Measurements from ENCODE around the gene CAMK2B.

The CAMK2B gene

DNA sequence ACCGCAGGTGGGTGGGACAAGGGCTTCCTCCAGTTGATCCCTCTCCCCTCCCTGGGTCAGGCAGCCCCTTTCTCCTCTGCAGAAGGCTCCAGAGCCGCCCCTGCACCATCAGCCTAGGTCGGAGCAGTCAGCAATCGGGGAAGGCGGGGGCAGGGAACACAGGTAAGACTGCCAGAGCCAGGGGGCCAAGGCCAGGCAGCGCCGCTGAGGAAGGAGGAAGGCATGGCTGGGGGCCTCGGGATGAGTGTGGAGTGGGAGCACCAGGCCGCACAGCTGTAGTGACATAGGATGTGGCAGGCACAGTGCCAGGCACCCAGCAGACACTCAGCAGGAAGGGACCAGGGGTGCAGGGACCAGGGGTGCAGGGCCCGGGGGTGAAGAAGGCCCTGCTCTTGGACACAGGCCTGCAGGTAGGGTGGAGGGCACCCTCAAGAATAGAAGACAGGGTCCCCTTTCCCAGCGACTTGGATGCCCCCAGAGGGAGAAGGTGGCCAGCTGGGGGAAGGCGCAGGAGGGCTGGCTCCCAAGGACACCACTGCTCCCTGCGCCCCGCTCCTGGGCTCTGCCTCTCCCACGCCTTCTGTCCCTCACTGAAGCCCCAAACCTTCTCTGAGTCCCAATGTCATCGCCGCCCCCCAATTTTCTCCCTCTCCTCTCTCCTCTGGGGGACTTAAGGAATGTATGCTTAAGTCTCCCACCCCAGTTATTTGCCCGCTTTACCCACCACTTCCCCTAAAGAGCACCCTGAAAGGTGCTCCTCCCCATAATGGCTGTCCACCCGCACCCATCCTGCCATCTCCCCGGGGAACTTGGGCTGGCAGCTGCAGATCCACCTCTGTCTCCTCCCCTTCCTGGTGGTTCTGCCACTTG is 38.5 kb downstream of the CAMK2B start:
- DNase-seq (ENCODE audit: low read depth in 2 of 2) = no peak

GRCh38 chr7:44286182-44286617 is 39.2 kb downstream of the CAMK2B start:
- DNase-seq (ENCODE audit: low read depth in 2 of 2) = no peak

GRCh38 chr7:44285561-44285960 is 39.8 kb downstream of the CAMK2B start:
- no peak for DNase-seq (ENCODE audit: low read depth in 2 of 2)

GRCh38 chr7:44284881-44285541 is 40.4 kb downstream of the CAMK2B start:
- DNase-seq (ENCODE audit: low read depth in 2 of 2) = no peak

DNA sequence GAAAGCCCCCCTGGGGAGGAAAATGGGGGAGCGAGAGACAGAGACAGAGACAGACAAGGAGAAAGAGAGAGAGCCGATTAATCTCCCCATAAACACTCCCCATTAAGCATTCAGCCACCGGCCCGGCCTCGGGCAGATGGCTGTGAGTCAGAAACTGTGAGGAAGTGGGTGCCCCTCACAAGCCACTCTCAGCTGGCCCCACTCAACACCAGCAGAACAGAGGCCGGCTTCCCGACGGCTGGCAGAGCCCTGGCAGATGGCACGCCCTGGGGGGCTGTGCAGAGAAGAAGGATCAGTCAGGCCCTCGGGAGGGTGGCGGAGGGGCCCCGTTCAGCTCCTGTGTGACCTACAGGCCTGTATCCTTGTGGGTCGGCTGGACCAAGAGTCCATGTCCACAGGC is 41.2 kb downstream of the CAMK2B start:
- DNase-seq (ENCODE audit: low read depth in 2 of 2) = no peak

DNA sequence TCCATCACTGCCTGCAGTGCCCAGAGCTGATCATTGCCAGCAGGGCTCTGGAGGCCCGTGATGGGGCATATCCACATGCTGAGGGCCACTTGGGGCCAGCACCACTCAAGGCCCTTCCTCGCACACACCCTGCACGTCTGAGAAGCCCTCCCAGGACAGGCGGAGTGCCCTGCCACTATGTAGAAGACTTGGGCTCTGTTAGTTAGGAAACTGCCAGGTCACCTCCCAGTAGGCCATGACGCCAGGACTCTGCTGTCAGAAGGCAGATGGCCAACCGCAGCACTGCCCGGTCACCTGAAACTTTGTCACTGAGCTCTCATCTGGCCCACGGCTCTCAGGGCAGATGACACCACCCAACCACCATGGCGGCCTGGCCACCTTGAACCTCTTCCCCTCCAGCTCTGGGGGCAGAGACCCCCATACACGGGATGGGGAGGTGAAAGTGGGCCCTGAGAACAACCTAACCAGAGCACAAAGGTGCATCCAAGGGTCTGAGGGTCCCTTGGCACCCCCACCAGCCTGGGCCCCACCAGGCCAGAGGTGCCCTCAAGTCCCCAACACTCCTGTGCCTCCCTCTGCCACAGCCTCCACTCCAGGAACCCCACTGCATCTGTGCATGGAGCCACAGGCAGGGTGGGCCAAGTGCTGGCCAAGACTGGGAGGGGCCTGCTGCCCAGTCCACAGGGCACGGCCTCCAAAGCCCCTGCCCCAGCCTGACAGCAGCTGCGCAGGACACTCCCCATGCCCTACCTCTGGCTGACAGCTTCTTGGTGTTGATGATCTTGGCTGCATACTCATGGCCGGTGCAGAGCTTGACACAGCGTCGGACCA is 41.8 kb downstream of the CAMK2B start:
- no peak for DNase-seq (ENCODE audit: low read depth in 2 of 2)

DNA sequence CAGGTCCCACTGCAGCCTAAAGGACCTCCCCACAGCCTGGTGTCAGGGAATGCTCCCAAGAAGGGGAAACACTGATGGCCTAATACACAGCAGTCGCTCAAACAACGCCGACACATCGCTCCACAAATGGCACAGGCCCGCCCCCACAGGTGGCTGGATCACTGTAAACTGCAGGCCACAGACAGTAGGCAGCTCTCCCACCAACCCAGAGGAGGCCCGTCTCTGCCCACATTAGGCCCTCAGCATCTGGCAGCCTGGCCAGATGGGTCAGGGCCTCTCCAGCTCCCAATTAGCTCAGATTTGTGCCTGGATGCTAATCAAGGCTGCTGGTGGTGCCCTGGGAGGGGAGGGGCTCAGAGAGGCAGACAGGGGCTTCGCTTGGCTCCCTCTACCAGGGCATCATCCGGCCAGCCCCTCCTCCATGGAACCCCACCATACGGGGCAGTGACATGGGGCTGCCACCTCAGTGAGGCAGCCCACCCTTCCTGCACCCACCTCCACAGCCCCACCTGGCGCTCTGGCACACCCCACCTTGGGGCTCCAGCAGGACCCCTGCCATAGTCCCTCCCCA is 42.7 kb downstream of the CAMK2B start:
- no peak for DNase-seq (ENCODE audit: low read depth in 2 of 2)

DNA sequence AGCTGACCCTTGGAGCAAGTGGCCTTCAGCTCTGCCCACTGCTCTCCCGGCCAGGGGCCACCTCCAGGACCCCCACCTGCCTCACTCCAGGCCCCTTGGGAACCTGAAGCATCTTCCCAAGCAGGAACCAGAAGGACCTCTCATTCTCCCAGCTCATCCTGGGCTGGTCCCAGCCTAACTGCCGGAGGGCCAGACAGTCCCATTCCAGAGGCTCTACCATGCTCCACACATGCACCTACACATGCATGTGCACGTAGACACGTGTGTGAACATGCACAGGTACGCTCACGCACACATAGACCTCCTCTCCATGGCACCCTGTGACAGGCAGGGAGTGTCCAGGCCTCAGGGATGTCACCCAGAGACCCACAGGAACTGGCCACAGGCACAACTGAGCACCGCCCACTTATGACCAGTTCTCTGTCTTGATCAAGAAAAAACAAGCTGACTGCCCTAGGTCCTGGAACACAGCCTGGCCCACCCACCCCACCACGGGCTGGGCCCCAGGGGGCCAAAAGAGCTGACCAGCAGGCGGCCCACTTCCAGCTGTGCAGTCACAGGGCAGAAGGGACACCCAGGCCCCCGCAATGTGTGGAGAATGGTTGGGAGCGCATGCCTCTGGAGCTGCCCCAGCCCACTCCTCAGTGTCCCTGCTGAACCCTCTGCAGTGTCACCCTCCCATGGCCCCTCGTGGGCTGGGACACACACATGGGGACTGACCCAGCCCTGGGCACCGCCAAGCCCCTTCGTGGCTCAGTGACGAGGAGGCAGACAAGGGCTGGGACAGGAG is 43.4 kb downstream of the CAMK2B start:
- no peak for DNase-seq (ENCODE audit: low read depth in 2 of 2)

DNA sequence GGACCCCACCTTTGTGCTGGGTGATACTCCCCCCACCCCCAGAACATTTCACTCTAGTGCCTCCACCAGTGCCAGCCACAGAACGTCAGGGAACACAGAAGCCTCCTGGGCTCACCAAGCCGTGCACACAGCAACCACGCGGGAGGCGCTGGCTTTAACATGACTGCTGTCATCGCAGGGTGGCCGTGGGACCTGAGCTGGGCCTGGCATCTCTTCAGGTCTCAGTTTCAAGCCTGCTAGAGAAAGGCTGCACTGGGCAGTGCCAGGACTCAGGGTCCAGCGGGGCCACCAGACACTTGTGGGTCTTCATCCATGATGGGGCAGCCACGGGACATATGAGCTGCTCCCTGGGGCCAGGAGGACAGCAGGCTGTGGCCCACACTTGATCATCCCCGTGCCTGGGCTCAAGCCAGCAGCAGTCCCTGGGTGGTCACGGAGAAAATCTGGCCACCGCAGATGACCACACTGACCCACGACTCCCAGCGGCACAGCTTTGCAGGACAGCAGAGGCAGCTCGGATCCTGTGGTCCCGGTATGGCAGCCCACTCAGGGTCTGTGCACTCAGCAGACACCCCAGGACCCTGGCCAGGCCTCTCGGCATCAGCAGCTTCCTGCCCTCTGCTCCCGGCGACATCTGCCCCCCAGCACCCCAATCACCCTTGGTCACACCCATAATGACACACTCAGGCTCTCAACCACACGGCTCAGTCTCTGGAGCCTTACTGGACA is 44.2 kb downstream of the CAMK2B start:
- DNase-seq (ENCODE audit: low read depth in 2 of 2) = no peak

DNA sequence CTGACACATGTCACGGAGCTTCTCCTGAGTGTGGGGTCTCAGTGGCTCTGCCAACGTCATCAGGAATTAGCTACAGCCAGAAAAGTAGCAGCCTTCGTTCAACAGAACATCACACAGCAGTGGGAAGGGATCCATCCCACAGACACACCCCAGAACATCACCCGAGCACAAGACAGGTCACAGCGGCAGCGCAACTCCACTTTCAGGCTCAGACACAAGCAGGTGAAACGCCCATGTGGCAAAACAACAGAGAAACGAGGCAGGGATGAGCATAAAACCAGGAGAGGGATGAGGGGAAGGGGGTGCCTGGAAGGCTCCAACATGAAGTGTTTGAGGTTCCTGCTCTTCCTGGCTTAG is 44.8 kb downstream of the CAMK2B start:
- DNase-seq (ENCODE audit: low read depth in 2 of 2) = no peak

- no peak for DNase-seq (ENCODE audit: low read depth in 2 of 2)
These were observed 45.5 kb downstream of the CAMK2B start for GRCh38 chr7:44279731-44280505.

DNA sequence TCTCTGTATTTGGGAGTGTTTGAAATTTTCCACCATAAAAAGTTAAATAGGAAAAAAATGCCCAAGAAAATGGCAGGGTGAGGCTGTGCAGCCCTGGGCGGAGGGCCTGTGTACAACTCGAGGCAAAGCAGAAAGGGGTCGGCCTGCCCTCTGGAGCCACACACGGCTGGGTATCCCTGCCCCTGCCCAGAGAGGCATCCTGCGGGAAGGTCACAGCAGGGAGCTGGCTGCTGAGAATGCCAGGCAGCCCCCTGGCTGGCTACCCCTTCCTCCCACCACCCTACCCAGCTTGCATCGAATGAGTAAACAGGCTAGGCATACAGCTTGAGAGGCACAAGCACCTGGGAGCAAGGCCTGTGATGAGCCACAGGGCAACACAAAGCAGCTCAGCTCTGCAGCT is 46.1 kb downstream of the CAMK2B start:
- DNase-seq (ENCODE audit: low read depth in 2 of 2) = no peak

- no peak for DNase-seq (ENCODE audit: low read depth in 2 of 2)
These were observed 46.8 kb downstream of the CAMK2B start for GRCh38 chr7:44278451-44279161.

- DNase-seq (ENCODE audit: low read depth in 2 of 2) = no peak
These were observed 47.5 kb downstream of the CAMK2B start for GRCh38 chr7:44277851-44278250.

DNA sequence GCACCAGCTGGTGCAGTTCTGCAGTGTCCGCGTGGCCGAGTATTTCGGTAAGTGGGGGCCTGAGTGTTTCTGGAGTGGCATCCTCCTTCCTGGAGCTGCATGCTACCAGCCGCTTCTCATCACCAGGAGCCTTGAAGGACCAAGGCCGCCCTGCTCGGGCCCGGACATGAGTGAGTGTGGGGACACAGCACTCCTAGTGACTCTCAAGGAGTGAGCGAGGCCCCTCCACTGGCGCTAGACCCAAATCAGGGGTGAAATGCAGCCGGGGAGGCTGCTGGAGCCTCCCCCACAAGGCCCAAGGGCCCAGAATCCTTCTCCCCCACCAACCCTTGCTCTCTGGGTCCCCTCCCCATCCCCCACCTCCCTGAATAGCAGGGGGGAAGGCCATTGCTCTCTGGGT is 48.0 kb downstream of the CAMK2B start:
- DNase-seq (ENCODE audit: low read depth in 2 of 2) = no peak

DNA sequence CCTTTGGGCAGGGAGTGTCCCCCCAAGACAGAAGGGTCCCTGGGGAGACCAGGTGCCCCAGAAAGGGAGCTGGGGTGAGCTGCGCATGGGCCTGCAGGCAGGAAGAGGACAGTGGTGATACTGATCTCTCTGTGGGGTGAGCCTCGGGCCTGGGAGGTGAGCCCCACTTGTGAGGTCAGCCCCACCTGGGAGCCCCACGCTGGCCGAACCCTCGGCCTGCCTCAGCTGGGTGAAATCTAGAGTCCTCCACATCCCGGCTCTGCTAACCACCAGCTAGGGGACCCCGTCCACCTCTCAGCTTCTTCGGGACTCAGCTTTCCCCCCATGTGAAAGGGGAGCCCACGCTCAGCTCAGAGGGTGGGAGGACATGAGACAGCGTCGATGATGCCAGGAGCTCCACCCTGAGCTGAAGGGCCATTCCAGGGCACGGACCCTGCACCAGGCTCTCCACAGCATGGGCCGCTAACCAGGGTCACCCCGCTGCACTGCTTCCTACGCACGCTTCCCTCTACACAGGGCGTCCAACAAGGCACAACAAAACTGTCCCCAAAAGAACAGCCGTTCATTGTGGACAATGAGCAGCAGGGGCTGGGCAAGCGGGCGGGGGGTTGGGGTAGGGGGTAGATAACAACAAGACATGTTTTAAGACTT is 48.7 kb downstream of the CAMK2B start:
- DNase-seq (ENCODE audit: low read depth in 2 of 2) = no peak

DNA sequence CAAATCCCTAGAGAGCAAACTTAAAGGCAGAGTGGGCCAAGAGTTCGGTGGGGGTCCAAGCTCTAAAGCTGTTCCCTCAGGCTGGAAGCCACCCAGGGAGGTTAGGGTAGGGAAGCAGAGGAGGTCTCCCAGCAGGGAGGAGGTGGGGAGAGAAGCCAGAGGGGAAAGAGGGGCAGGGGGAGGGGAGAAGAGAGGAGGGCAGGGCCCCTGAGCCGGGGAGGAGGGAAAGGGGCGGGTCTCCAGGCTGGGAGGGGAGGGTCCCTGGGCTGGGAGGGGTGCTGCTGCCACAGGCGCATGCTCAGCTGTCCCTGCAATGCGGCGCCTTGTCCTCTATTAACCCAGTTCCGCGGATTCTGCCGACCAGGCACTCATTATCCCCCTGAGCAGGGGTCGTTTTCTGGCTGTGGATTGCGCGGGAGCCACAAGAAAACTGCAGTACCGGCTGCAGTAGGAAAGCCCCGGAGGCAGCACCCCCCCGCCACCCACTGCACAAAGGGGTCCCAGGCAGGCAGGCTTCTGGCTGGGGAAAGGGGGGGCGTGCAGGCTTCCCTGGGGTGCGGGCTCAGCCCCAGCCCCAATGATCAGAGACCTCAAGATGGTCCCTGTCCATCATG is 49.3 kb downstream of the CAMK2B start:
- no peak for DNase-seq (ENCODE audit: low read depth in 2 of 2)

DNA sequence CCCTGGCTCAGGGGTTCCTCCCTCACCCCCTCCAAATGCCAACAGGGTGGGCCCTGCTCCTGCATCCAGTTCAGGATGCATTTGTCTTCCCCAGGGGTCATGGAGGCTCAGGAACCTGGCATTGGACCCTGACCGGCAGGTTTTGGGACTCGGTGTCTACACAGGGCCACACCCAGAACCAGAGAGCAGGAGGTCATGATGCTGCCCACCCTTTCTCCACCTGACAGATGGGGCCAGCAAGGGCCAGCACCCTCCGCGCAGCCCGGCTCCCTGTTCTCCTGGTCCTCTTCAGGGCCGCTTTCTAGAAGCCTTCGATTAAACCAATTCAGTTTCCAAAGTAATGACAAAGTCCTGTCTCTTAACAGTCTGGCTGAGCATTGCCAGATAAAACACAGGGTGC is 50.2 kb downstream of the CAMK2B start:
- DNase-seq (ENCODE audit: low read depth in 2 of 2) = no peak

All from stimulated activated CD8-positive, alpha-beta memory T cell treated with anti-CD3 and anti-CD28 coated beads, Interleukin-7, amount 100 ng/mL, for 4 hours (primary cell).